HEK293T (cell line): ENCODE data around the gene RASSF8.

ENCODE experiments used
- CTCF ChIA-PET: fragments of 350-600 bp; formaldehyde crosslinking; extraction: SDS; loops from one replicate; lab custom pipeline; 2021; ENCODE audit warnings: antibody characterized with exemption, inconsistent platforms; lab: Yijun Ruan, JAX
- POLR2A ChIA-PET: fragments of 350-600 bp; formaldehyde crosslinking; extraction: SDS; loops from one replicate; lab custom pipeline; 2020; ENCODE audit warnings: antibody characterized with exemption, inconsistent platforms; lab: Yijun Ruan, JAX
- DNase-seq: peaks from one replicate; pipeline ENCODE4 v3.0.0; 2012; ENCODE audit warnings: mixed read lengths; ENCODE audit errors: extremely low spot score
- ARNT ChIP-seq: fragments of 450-650 bp; IDR thresholded peaks from 2 replicates; pipeline ENCODE4 v1.6.1; 2017; ENCODE audit warnings: mild to moderate bottlenecking
- BHLHE40 ChIP-seq: fragments of 450-650 bp; IDR thresholded peaks from 2 replicates; pipeline ENCODE4 v1.6.1; 2016; ENCODE audit warnings: mild to moderate bottlenecking, moderate library complexity, borderline replicate concordance
- CTBP1 ChIP-seq: fragments of 450-650 bp; IDR thresholded peaks from 2 replicates; pipeline ENCODE4 v1.6.1; 2016; ENCODE audit warnings: borderline replicate concordance
- ELF4 ChIP-seq: fragments of 450-650 bp; IDR thresholded peaks from 2 replicates; pipeline ENCODE4 v1.6.1; 2017; ENCODE audit warnings: antibody characterized with exemption
- FOXA1 ChIP-seq: fragments of 450-650 bp; IDR thresholded peaks from 2 replicates; pipeline ENCODE4 v1.6.1; 2016; ENCODE audit warnings: mild to moderate bottlenecking
- FOXK2 ChIP-seq: fragments of 450-650 bp; IDR thresholded peaks from 2 replicates; pipeline ENCODE4 v1.6.1; 2016; ENCODE audit warnings: mild to moderate bottlenecking
- FOXM1 ChIP-seq: fragments of 450-650 bp; IDR thresholded peaks from 2 replicates; pipeline ENCODE4 v1.6.1; 2017; ENCODE audit warnings: mild to moderate bottlenecking, borderline replicate concordance
- HDGF ChIP-seq: fragments of 450-650 bp; IDR thresholded peaks from 2 replicates; pipeline ENCODE4 v1.6.1; 2017; ENCODE audit warnings: antibody characterized with exemption, borderline replicate concordance
- L3MBTL2 ChIP-seq: fragments of 450-650 bp; conservative IDR thresholded peaks from 2 replicates; pipeline ENCODE4 v1.6.1; 2016; ENCODE audit warnings: mild to moderate bottlenecking
- LEF1 ChIP-seq: fragments of 450-650 bp; IDR thresholded peaks from 2 replicates; pipeline ENCODE4 v1.6.1; 2017; ENCODE audit warnings: mild to moderate bottlenecking, borderline replicate concordance
- NFRKB ChIP-seq: fragments of 450-650 bp; IDR thresholded peaks from 2 replicates; pipeline ENCODE4 v1.6.1; 2016; ENCODE audit warnings: mild to moderate bottlenecking, moderate library complexity
- SP1 ChIP-seq: fragments of 450-650 bp; IDR thresholded peaks from 2 replicates; pipeline ENCODE4 v1.6.1; 2017
- SUZ12 ChIP-seq: fragments of 450-650 bp; IDR thresholded peaks from 2 replicates; pipeline ENCODE4 v1.6.1; 2016; ENCODE audit warnings: mild to moderate bottlenecking
- TARDBP ChIP-seq: fragments of 450-650 bp; IDR thresholded peaks from 2 replicates; pipeline ENCODE4 v1.6.1; 2016
- ZNF384 ChIP-seq: fragments of 450-650 bp; IDR thresholded peaks from 2 replicates; pipeline ENCODE4 v1.6.1; 2016
- TF ChIP-seq, protein P1 (sequence below): fragments of 450-650 bp; IDR thresholded peaks from 2 replicates; pipeline ENCODE4 v1.6.1; 2016

RASSF8 gene

DNA sequence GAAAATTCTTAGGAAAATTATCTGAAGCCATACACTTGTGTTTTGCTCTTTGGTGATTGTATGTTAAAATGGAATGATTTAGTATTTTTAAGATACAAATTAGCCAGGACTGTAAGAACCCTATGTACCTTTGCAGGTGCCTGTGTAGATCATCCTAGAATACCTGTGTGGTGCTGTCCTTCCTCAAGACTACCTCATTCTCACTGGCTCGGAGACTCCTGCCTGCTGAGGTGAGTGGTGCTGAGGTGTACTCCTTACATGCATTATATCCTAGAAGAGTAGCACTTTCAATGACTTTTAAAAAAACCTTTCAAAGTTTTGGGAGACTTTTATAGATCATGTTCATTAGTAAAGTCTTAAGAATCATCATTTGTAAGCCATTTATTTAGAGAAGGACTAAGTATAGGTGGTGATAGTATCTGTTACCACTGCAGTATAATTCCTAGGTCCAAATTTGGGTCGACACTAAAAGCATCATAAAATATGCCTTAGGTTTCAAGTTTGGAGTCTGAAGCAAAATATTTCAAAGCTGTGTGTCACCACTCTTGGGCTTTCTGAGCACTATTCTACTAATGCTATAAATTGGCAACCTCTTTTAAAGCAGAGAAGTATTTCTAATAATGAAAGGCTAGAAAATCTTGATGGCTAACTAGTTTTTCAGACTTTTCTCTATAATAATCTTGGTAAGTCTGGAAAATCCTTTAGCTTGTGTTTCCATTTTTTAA lies 36.6 kb downstream of the RASSF8 start:
- POLR2A ChIA-PET, result no interaction called here
- TF ChIP-seq TARDBP (no peak), L3MBTL2 (no peak), ARNT (no peak), CTBP1 (no peak), BHLHE40 (no peak), NFRKB (no peak), ELF4 (no peak), HDGF (no peak), SP1 (no peak), LEF1 (no peak), FOXM1 (no peak)
- TF ChIP-seq, protein P1, sequence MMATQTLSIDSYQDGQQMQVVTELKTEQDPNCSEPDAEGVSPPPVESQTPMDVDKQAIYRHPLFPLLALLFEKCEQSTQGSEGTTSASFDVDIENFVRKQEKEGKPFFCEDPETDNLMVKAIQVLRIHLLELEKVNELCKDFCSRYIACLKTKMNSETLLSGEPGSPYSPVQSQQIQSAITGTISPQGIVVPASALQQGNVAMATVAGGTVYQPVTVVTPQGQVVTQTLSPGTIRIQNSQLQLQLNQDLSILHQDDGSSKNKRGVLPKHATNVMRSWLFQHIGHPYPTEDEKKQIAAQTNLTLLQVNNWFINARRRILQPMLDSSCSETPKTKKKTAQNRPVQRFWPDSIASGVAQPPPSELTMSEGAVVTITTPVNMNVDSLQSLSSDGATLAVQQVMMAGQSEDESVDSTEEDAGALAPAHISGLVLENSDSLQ, result no peak
- no peak for DNase-seq
- CTCF ChIA-PET, result interaction anchor here (1.0 kb wide), 1 partner anchor 22 kb away, joined by 3 read pairs; no protein-coding TSS in a partner anchor

GRCh38 chr12:25995906-25996305 lies 37.4 kb downstream of the RASSF8 start:
- no peak for DNase-seq
- ChIA-PET POLR2A (no interaction called here), CTCF (no interaction called here)
- TF ChIP-seq L3MBTL2 (no peak), TARDBP (no peak), CTBP1 (no peak)

- no peak for DNase-seq
- CTCF ChIA-PET, result no interaction called here
These were observed 38.2 kb downstream of the RASSF8 start for GRCh38 chr12:25996677-25997076.

GRCh38 chr12:25997201-25997963 lies 38.9 kb downstream of the RASSF8 start:
- ChIA-PET POLR2A (no interaction called here), CTCF (no interaction called here)
- no peak for DNase-seq
- TF ChIP-seq CTBP1 (no peak), L3MBTL2 (no peak), SUZ12 (no peak), HDGF (no peak), FOXK2 (no peak), ELF4 (no peak), ARNT (no peak), BHLHE40 (no peak), TARDBP (no peak), FOXA1 (no peak), LEF1 (no peak), FOXM1 (no peak), SP1 (no peak), ZNF384 (no peak), NFRKB (no peak)
- TF ChIP-seq, protein P1, result no peak

More at GRCh38 chr12:25996677-25997076, 38.2 kb downstream of the RASSF8 start:
- POLR2A ChIA-PET, result no interaction called here
- TF ChIP-seq, protein P1, result no peak
- TF ChIP-seq FOXK2, result no peak
- no peak for TF ChIP-seq L3MBTL2
- no peak for TF ChIP-seq SP1
- no peak for TF ChIP-seq CTBP1
- TF ChIP-seq LEF1, result no peak
- no peak for TF ChIP-seq SUZ12
- no peak for TF ChIP-seq FOXA1
- no peak for TF ChIP-seq ARNT
- no peak for TF ChIP-seq BHLHE40
- no peak for TF ChIP-seq HDGF
- no peak for TF ChIP-seq FOXM1
- TF ChIP-seq TARDBP, result no peak

- ChIA-PET CTCF (no interaction called here), POLR2A (no interaction called here)
- no peak for DNase-seq
- no peak for TF ChIP-seq ZNF384
- no peak for TF ChIP-seq L3MBTL2
- TF ChIP-seq NFRKB, result no peak
- no peak for TF ChIP-seq ARNT
- no peak for TF ChIP-seq SUZ12
- TF ChIP-seq BHLHE40, result no peak
- TF ChIP-seq LEF1, result no peak
- TF ChIP-seq TARDBP, result no peak
- TF ChIP-seq FOXK2, result no peak
- TF ChIP-seq ELF4, result no peak
- TF ChIP-seq FOXM1, result no peak
- no peak for TF ChIP-seq HDGF
- no peak for TF ChIP-seq SP1
- TF ChIP-seq, protein P1, result no peak
- no peak for TF ChIP-seq FOXA1
- TF ChIP-seq CTBP1, result no peak
These were observed 42.4 kb downstream of the RASSF8 start for GRCh38 chr12:26000898-26001297.
